Lower leg skin (tissue), 3 donors: ENCODE results near the gene CD46.

Experiments
- CTCF ChIP-seq, 3 donors: fragments of 450-650 bp; IDR thresholded peaks; one replicate each; pipeline ENCODE4 v1.5.1; 2016; ENCODE audit warnings: antibody characterized with exemption in 3 of 3, mild to moderate bottlenecking in 3 of 3, moderate library complexity in 2 of 3
- POLR2A ChIP-seq, 2 donors: fragments of 450-650 bp; IDR thresholded peaks; one replicate each; pipeline ENCODE4 v1.6.1; 2016 to 2017; ENCODE audit warnings: antibody characterized with exemption in 2 of 2, mild to moderate bottlenecking in 1 of 2, moderate library complexity in 1 of 2

- TF ChIP-seq POLR2A (IDR thresholded peaks at IDR 0.05), result no peak
- TF ChIP-seq CTCF (IDR thresholded peaks at IDR 0.05), result no peak
Observed at GRCh38 chr1:207811319-207811718, 59.5 kb downstream of the CD46 start.
